Measurements from ENCODE around the gene ZCWPW1.

Gene ZCWPW1

DNA sequence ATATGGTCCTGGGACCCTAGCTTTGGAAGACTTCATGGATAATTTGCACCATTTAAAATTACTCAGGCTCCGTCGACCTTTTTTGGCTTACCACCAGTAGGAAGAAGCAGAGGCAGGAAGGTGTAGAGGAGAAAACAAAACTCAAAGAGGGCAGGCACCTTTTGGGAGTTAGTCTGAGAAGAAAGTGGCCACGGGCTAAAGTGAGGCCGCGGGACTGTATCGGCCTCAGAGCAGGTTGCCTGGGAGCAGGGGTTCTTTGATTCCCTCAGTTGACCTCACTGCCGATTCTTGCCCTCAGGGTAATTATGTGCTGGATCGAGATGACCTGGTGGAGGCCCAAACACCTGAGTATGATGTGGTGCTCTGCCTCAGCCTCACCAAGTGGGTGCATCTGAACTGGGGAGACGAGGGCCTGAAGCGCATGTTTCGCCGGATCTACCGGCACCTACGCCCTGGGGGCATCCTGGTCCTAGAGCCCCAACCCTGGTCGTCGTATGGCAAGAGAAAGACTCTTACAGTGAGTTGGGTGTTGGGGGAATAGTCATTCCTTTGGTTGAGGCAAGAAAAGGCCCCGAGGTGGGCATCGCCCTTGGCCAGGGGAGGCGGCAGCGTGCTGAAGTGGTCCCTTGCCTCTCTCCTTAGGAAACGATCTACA lies 4.2 kb upstream of the ZCWPW1 start:
- TF ChIP-seq, protein P1, sequence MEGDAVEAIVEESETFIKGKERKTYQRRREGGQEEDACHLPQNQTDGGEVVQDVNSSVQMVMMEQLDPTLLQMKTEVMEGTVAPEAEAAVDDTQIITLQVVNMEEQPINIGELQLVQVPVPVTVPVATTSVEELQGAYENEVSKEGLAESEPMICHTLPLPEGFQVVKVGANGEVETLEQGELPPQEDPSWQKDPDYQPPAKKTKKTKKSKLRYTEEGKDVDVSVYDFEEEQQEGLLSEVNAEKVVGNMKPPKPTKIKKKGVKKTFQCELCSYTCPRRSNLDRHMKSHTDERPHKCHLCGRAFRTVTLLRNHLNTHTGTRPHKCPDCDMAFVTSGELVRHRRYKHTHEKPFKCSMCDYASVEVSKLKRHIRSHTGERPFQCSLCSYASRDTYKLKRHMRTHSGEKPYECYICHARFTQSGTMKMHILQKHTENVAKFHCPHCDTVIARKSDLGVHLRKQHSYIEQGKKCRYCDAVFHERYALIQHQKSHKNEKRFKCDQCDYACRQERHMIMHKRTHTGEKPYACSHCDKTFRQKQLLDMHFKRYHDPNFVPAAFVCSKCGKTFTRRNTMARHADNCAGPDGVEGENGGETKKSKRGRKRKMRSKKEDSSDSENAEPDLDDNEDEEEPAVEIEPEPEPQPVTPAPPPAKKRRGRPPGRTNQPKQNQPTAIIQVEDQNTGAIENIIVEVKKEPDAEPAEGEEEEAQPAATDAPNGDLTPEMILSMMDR (conservative IDR thresholded peaks at IDR 0.05) = no peak
- H3K27ac ChIP-seq = peak overlapping the region; percentile 100

DNA sequence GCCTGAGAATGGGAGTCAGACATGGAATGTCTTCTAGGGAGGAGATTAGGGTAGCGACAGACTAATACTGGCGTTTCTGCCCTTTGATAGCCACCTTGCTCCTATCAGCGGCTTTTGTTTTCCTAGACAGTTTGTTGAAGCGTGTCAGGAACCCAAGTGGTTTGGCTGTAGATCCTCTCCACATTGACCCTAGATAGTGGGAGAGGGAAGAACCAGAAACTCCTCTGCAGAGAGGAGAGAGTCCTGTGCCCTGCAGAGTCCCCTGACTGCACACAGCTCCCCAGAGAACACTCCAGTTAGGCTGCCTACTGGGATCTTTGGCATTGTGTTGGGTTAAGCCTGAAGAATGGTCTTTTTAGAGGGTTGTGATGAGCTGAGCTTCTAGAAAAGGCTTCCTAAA lies 3.5 kb upstream of the ZCWPW1 start:
- H3K27ac ChIP-seq = peak overlapping the region; percentile 100
- TF ChIP-seq, protein P1 (conservative IDR thresholded peaks at IDR 0.05) = no peak

DNA sequence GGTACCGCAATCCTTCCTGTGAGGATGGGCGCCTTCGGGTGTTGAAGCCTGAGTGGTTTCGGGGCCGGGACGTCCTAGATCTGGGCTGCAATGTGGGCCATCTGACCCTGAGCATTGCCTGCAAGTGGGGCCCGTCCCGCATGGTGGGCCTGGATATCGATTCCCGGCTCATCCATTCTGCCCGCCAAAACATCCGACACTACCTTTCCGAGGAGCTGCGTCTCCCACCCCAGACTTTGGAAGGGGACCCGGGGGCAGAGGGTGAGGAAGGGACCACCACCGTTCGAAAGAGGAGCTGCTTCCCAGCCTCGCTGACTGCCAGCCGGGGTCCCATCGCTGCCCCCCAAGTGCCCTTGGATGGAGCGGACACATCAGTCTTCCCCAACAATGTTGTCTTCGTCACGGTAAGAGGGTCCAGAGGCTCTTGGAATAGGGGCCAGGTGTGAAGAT lies 2.8 kb upstream of the ZCWPW1 start:
- TF ChIP-seq, protein P1 (conservative IDR thresholded peaks at IDR 0.05) = no peak

DNA sequence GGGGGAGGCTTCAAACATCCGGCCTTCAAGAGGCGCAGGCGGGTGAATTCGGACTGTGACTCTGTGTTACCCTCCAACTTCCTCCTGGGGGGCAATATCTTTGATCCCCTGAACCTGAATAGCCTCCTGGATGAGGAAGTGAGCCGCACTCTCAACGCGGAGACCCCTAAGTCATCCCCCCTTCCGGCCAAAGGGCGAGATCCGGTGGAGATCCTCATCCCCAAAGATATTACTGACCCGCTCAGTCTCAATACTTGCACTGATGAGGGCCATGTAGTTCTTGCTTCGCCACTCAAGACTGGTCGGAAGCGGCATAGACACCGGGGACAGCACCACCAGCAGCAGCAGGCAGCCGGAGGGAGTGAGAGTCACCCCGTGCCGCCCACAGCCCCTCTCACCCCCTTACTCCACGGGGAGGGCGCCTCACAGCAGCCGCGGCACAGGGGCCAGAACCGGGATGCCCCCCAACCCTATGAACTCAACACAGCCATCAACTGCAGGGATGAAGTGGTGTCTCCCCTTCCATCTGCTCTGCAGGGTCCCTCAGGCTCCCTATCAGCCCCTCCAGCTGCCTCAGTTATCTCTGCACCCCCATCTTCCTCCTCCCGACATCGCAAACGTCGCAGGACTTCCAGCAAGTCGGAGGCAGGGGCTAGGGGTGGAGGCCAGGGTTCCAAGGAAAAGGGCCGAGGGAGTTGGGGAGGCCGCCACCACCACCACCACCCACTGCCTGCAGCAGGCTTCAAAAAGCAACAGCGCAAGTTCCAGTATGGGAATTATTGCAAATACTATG lies 2.2 kb upstream of the ZCWPW1 start:
- H3K27ac ChIP-seq = peak overlapping the region; percentile 100
- TF ChIP-seq, protein P1 (conservative IDR thresholded peaks at IDR 0.05) = no peak

More for the DNA sequence above, 2.8 kb upstream of the ZCWPW1 start:
- peak overlapping the region; percentile 100 for H3K27ac ChIP-seq

DNA sequence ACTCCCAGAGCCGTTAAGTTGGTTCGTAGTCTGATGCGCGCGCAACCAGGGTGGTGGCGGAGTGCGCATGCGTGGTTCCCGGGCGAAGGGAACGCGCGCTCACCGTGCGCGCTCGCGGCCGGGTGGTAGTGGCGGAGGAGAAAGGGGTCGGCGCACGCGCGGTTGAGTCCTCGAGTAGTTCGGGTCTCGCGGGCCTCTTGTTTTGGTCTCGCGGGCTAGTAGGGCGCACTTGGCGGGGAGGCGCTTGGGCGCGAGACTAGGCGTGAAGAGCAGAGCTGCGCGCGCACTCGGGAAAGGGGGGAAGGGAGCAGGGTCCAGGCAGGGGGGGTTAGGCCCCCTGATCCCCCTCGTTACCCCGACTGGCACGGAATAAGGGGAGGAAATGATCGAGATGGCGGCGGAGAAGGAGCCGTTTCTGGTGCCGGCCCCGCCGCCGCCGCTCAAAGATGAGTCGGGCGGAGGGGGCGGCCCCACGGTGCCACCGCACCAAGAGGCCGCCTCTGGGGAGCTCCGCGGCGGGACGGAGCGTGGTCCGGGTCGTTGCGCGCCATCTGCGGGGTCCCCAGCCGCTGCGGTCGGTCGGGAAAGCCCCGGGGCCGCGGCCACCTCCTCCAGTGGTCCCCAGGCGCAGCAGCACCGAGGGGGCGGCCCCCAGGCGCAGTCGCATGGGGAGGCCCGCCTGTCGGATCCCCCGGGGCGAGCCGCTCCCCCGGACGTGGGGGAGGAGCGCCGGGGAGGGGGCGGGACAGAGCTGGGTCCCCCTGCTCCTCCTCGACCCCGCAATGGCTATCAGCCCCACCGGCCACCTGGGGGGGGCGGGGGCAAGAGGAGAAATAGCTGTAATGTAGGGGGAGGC lies 1.4 kb upstream of the ZCWPW1 start, which contains the start of gene MEPCE:
MEPCE (plus strand) TSS at position 195 of the 856 bp plus-strand sequence; CDS start at position 383, 188 bp downstream.
- TF ChIP-seq, protein P1 (conservative IDR thresholded peaks at IDR 0.05) = no peak
- peak within 1 kb of the TSS; percentile 100 for H3K27ac ChIP-seq

DNA sequence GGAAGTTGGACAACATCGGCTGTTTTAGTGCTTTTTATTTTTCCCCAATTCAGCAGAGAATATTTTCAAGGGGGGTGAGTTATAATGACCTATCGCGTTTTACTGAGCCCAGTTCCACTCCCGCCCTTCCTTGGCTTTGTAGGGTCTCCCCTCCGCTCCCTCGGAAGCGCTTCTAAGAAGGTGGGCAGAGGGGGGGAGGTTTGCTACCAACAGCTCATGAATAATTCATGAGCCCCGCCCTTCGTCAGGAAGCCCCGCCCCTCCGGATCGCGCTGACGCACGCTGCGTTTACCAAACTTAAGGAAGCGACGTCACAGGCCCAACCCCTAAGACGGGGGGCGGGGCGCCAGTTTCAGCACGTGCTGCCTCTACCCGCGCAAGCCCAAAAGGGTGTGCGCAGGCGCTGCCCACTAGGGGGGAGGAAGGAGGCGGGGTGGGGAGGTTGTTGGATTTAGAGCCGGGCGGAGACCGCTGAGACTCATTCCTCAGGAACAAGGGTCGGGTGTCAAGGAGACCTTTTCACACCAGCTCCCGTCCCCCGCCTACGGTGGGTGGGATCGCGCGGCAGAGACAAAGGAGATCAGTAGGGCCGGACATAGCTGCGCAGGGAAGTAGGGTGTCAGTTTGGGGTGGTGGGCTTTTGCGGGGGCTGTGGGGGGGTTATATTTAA lies 599 bp upstream of the ZCWPW1 start:
- TF ChIP-seq, protein P1 (conservative IDR thresholded peaks at IDR 0.05) = no peak
- peak overlapping the region; percentile 100 for H3K27ac ChIP-seq

Data from VCaP (cell line).